ENCODE measurements around the gene HELZ2. TPM values are rescaled to one million over a fixed set of nuclear protein-coding genes. Genes with fewer than 3 reads are reported as not detected.

The HELZ2 gene
- total RNA-seq, 2 donors from 2014 or later = 37.1 to 46.1 TPM

- peaks cover 0 to 9% of the 10 kb centered on the region in 2 donors for H3K36me3 ChIP-seq
- 90% methylated on average over 4 of the region's 4 CpGs for WGBS
- DNase-seq (ENCODE audit: low spot score) = no peak
- intact Hi-C loops (cut with DNase I) = no loop called here
- no peak overlapping the region for H3K4me3 ChIP-seq
- H3K27ac ChIP-seq = no peak overlapping the region
- H3K4me1 ChIP-seq (replicated peaks) = no peaks in the 10 kb centered on the region
- no peaks in the 10 kb centered on the region for H3K27me3 ChIP-seq (replicated peaks; ENCODE audit: insufficient read depth)
- no peak for TF ChIP-seq POLR2A (IDR thresholded peaks at IDR 0.05)
- no peak for TF ChIP-seq POLR2AphosphoS5 (IDR thresholded peaks at IDR 0.05)
- no peak for TF ChIP-seq CTCF (IDR thresholded peaks at IDR 0.05)
- H3K9me3 ChIP-seq = no peaks in the 10 kb centered on the region
Observed at GRCh38 chr20:63591147-63591533, 17.1 kb upstream of the HELZ2 start.

- no peak for DNase-seq (ENCODE audit: low spot score)
- Histone ChIP-seq H3K27ac (peak overlapping the region in 1 of 2 donors; percentile 80), H3K4me3 (no peak overlapping the region), H3K9me3 (no peaks in the 10 kb centered on the region), H3K36me3 (peaks cover 0 to 9% of the 10 kb centered on the region in 2 donors), H3K27me3 (replicated peaks; ENCODE audit: insufficient read depth) (no peaks in the 10 kb centered on the region), H3K4me1 (replicated peaks) (no peaks in the 10 kb centered on the region)
- intact Hi-C loops (cut with DNase I) = no loop called here
- TF ChIP-seq POLR2A (IDR thresholded peaks at IDR 0.05) (no peak), POLR2AphosphoS5 (IDR thresholded peaks at IDR 0.05) (no peak), CTCF (IDR thresholded peaks at IDR 0.05) (no peak)
- 95% methylated on average over 52 of the region's 52 CpGs for WGBS
Observed at GRCh38 chr20:63590218-63591146, 16.4 kb upstream of the HELZ2 start.

GRCh38 chr20:63589261-63590217 lies 15.5 kb upstream of the HELZ2 start:
- Histone ChIP-seq H3K27me3 (replicated peaks; ENCODE audit: insufficient read depth) (no peaks in the 10 kb centered on the region), H3K4me3 (no peak overlapping the region), H3K36me3 (peaks cover 0 to 9% of the 10 kb centered on the region in 2 donors), H3K4me1 (replicated peaks) (no peaks in the 10 kb centered on the region), H3K9me3 (no peaks in the 10 kb centered on the region), H3K27ac (peak overlapping the region; percentile 41 to 80)
- no peak for TF ChIP-seq POLR2AphosphoS5 (IDR thresholded peaks at IDR 0.05)
- TF ChIP-seq POLR2A (IDR thresholded peaks at IDR 0.05) = no peak
- no peak for TF ChIP-seq CTCF (IDR thresholded peaks at IDR 0.05)
- no peak for DNase-seq (ENCODE audit: low spot score)
- intact Hi-C loops (cut with DNase I) = no loop called here
- 86% methylated on average over 38 of the region's 38 CpGs for WGBS

GRCh38 chr20:63588641-63589041 lies 14.6 kb upstream of the HELZ2 start:
- no peaks in the 10 kb centered on the region for H3K4me1 ChIP-seq (replicated peaks)

More at GRCh38 chr20:63588641-63589041, 14.6 kb upstream of the HELZ2 start:
- no peak for TF ChIP-seq POLR2AphosphoS5 (IDR thresholded peaks at IDR 0.05)
- TF ChIP-seq POLR2A (IDR thresholded peaks at IDR 0.05) = no peak
- TF ChIP-seq CTCF (IDR thresholded peaks at IDR 0.05) = no peak
- Histone ChIP-seq H3K27ac (peak overlapping the region; percentile 41 to 80), H3K9me3 (no peaks in the 10 kb centered on the region), H3K27me3 (replicated peaks; ENCODE audit: insufficient read depth) (no peaks in the 10 kb centered on the region), H3K4me3 (no peak overlapping the region), H3K36me3 (peaks cover 0 to 9% of the 10 kb centered on the region in 2 donors)
- 82% methylated on average over 10 of the region's 11 CpGs for WGBS
- no peak for DNase-seq (ENCODE audit: low spot score)
- intact Hi-C loops (cut with DNase I) = no loop called here
